K562 (cell line): ENCODE results near the gene CPSF7. TPM values are rescaled to one million over a fixed set of nuclear protein-coding genes. Genes with fewer than 3 reads are reported as not detected.
A peak's percentile ranks its signal among the peaks of the same experiment; 100 is the strongest.

Experiments used
- ATAC-seq: fragments of 200-7000 bp; cut with Tn5 transposase; 3 replicates; pipeline ENCODE4 v1.9.1; 2020; ENCODE audit warnings: moderate library complexity
- BruUV-seq: library from RNA; stranded (reverse); fragments of 400-500 nt; replicated peaks from 2 replicates; lab custom pipeline; 2021; lab: Mats Ljungman, UMichigan
- CTCF ChIA-PET: fragments of 300-600 bp; formaldehyde crosslinking; extraction: SDS; loops from one replicate; lab custom pipeline; 2021; ENCODE audit warnings: low intra/inter-chr PET ratio; lab: Yijun Ruan, JAX
- POLR2A ChIA-PET: fragments of 300-600, 350-650 bp; sonication (Branson Sonifier 250); formaldehyde crosslinking; extraction: SDS; loops from one replicate; lab custom pipeline; 2021; ENCODE audit warnings: antibody characterized with exemption, inconsistent platforms; lab: Yijun Ruan, JAX
- DNase-seq, 4 experiments: peaks; one replicate each; pipeline versions ENCODE4 v3.0.0 to v3.0.0-alpha.2; 2011 to 2018; ENCODE audit warnings: low spot score in 3 of 4, mixed read lengths in 3 of 4; ENCODE audit errors: extremely low read depth in 1 of 4
- FAIRE-seq: peaks from 2 replicates; lab custom pipeline; 2011; peaks lifted over from hg19 to GRCh38; lab: Jason Lieb, UNC
- H2AFZ ChIP-seq: 2 replicates; pipeline ENCODE4 v1.6.0; 2011; ENCODE audit warnings: low read depth, low read length, control low read depth, inconsistent platforms
- H3K27ac ChIP-seq: fragments of 200-600 bp; 3 replicates; pipeline ENCODE4 v1.8.0; 2011; ENCODE audit warnings: low read depth, mild to moderate bottlenecking, control low read depth, inconsistent platforms, low read length, moderate library complexity, mixed read lengths; ENCODE audit errors: extremely low read depth
- H3K27me3 ChIP-seq, 2 experiments: fragments of 300-600 bp in 1 of 2; 2 replicates in 1 of 2; 3 replicates in 1 of 2; pipeline versions ENCODE4 v1.6.0 to v1.8.0; 2011; ENCODE audit warnings: inconsistent platforms in 2 of 2, low read length in 2 of 2, mild to moderate bottlenecking in 1 of 2, mixed read lengths in 1 of 2, moderate library complexity in 1 of 2; ENCODE audit not compliant: control insufficient read depth in 2 of 2, insufficient read depth in 2 of 2
- H3K36me3 ChIP-seq: fragments of 300-600 bp; 3 replicates; pipeline ENCODE4 v1.8.0; 2011; ENCODE audit warnings: mild to moderate bottlenecking, low read length, inconsistent platforms; ENCODE audit not compliant: control insufficient read depth, insufficient read depth
- H3K4me1 ChIP-seq, 2 experiments: fragments of 200-600 bp in 1 of 2; replicated peaks in 1 of 2; 2 replicates in 1 of 2; 3 replicates in 1 of 2; pipeline versions ENCODE4 v1.5.1 to v1.8.0; 2011; ENCODE audit warnings: inconsistent platforms in 2 of 2, low read length in 2 of 2, mild to moderate bottlenecking in 1 of 2, mixed read lengths in 1 of 2, moderate library complexity in 1 of 2; ENCODE audit not compliant: control insufficient read depth in 2 of 2, insufficient read depth in 2 of 2
- H3K4me2 ChIP-seq: 2 replicates; pipeline ENCODE4 v1.6.1; 2011; ENCODE audit warnings: low read length, control low read depth, inconsistent platforms, mixed read lengths; ENCODE audit not compliant: insufficient read depth
- H3K4me3 ChIP-seq: fragments of 200-600 bp; sonication (generic), shearing (Covaris generic); 2 replicates; pipeline ENCODE4 v1.5.1; 2016; ENCODE audit warnings: control low read depth, inconsistent platforms
- H3K79me2 ChIP-seq: fragments of 200-600 bp; 3 replicates; pipeline ENCODE4 v1.8.0; 2011; ENCODE audit warnings: low read length, inconsistent platforms; ENCODE audit not compliant: control insufficient read depth, insufficient read depth
- H3K9ac ChIP-seq, 2 experiments: 2 replicates each; pipeline versions ENCODE4 v1.6.0 to v1.6.1; 2011; ENCODE audit warnings: low read depth in 2 of 2, low read length in 2 of 2, control low read depth in 1 of 2, inconsistent platforms in 1 of 2, mild to moderate bottlenecking in 1 of 2, mixed read lengths in 1 of 2; ENCODE audit not compliant: insufficient read depth in 1 of 2
- H3K9me1 ChIP-seq: one replicate; pipeline ENCODE4 v1.6.0; 2011; ENCODE audit warnings: inconsistent platforms, mild to moderate bottlenecking, low read length, moderate library complexity; ENCODE audit not compliant: control insufficient read depth, insufficient read depth
- H3K9me3 ChIP-seq: replicated peaks from 2 replicates; pipeline ENCODE4 v1.5.1; 2011; ENCODE audit warnings: low read depth, low read length, inconsistent platforms; ENCODE audit not compliant: control insufficient read depth, insufficient read depth
- H4K20me1 ChIP-seq: replicated peaks from 2 replicates; pipeline ENCODE4 v1.6.1; 2011; ENCODE audit warnings: low read length, inconsistent platforms, mixed read lengths; ENCODE audit not compliant: control insufficient read depth, insufficient read depth
- EGR1 ChIP-seq: fragments of 450-650 bp; conservative IDR thresholded peaks from 2 replicates; pipeline ENCODE4 v1.6.1; 2017; ENCODE audit warnings: mild to moderate bottlenecking
- HMG20B ChIP-seq: fragments of 250-450 bp; sonication (Bioruptor Pico); IDR thresholded peaks from 2 replicates; pipeline ENCODE4 v1.5.0; 2021; ENCODE audit warnings: mild to moderate bottlenecking
- RAD21 ChIP-seq, 2 experiments: fragments of 250-450 bp in 1 of 2; fragments of 450-650 bp in 1 of 2; sonication (Bioruptor Pico) in 1 of 2; formaldehyde crosslinking in 1 of 2; IDR thresholded peaks in 1 of 2; conservative IDR thresholded peaks in 1 of 2; 2 replicates each; pipeline versions ENCODE4 v1.4.0 to v1.8.0; 2020 to 2022; ENCODE audit warnings: mild to moderate bottlenecking in 2 of 2, moderate library complexity in 1 of 2
- RCOR1 ChIP-seq, 2 experiments: IDR thresholded peaks; 2 replicates each; pipeline ENCODE4 v1.6.1; 2012; ENCODE audit warnings: low read depth in 2 of 2, low read length in 2 of 2, borderline replicate concordance in 1 of 2, improper control_type of control experiment in 1 of 2
- WGBS: fragments of 100-300 bp; shearing (Covaris generic); methylation state at CpG from one replicate; pipeline ENCODE4 v1.1.6; 2016; ENCODE audit warnings: low coverage, mixed read lengths; ENCODE audit not compliant: insufficient coverage; ENCODE audit errors: missing lambda C conversion rate; 5-methylcytosine and 5-hydroxymethylcytosine counted together
- in situ Hi-C: fragments of 300-500 bp; cut with MboI; formaldehyde crosslinking; loops from 4 replicates; pipeline ENCODE4 v1.15.0; 2018; ENCODE audit warnings: inconsistent platforms, mixed read lengths
- intact Hi-C: fragments of 100-400 bp; cut with micrococcal nuclease; formaldehyde crosslinking; loops from 2 replicates; pipeline ENCODE4 v1.14.2; 2022
- polyA plus RNA-seq, 8 experiments: library from polyadenylated mRNA; depleted of rRNA in 4 of 8; stranded (reverse) in 5 of 8; unstranded in 3 of 8; fragments of >200 nt; fragmentation: Nextera tagmentation in 2 of 8; fragmentation: Illumina TruSeq in 1 of 8; extraction: Ambion mirVana in 2 of 8; extraction: Trizol in 1 of 8; gene quantifications; 2 replicates each; pipeline versions ENCODE4 v1.2.1 to v1.2.3, GENCODE V29; 2011 to 2014; ENCODE audit warnings: inconsistent platforms in 1 of 8, missing spikeins in 1 of 8
- total RNA-seq, 7 experiments: library from RNA; depleted of rRNA in 6 of 7; stranded (reverse); fragments of >200 nt in 6 of 7; fragmentation: Illumina TruSeq in 2 of 7; extraction: Trizol in 2 of 7; gene quantifications; 2 replicates each; pipeline versions ENCODE4 v1.2.1 to v1.2.3, GENCODE V29; 2011 to 2021; ENCODE audit warnings: low replicate concordance in 1 of 7
- TF ChIP-seq, protein P1 (sequence below), 3 experiments: IDR thresholded peaks in 2 of 3; conservative IDR thresholded peaks in 1 of 3; 2 replicates each; pipeline ENCODE4 v1.5.1; 2011 to 2012; ENCODE audit warnings: low read length in 3 of 3, mild to moderate bottlenecking in 3 of 3, control low read depth in 2 of 3, improper control_type of control experiment in 1 of 3, inconsistent platforms in 1 of 3, low read depth in 1 of 3, mixed read lengths in 1 of 3, moderate library complexity in 1 of 3; ENCODE audit not compliant: insufficient read depth in 2 of 3

CPSF7 gene
- total and polyA plus RNA-seq, 9 of the 15 experiments (the other 6 are each of a cell fraction or from before 2014, with no cell fraction given), result 14.8 to 104 (median 44.1) TPM

DNA sequence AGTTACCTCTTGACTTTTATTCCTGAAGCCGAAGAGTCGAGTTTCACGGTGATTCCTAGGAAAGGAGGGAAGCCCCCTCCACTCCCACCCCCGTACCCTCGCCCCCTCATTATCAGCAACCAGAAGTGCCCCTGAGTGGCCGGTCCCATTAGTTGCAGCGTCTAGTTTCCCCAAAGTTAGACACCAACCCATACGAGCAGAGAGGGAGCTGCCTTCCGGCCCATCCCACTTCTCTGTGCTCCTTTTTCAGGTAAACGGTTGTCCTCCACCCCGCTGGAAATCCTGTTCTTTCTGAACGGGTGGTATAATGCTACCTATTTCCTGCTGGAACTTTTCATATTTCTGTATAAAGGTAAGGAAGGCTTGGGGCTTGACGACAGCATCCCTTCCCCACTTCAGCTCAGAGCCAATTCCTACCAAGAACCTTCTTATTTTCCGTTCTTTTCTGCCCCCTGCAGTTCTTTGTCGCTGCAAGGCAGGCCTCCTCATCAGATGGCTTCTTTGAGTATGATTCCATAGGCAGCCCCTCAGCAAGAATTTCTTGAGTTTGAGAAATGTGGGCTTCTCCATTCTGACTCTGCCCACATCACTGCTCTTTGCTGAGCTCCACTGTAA, 36.7 kb downstream of the CPSF7 start:
- peak overlapping the region; percentile 64; the same call in 2 of the 3 replicates for H3K27ac ChIP-seq
- CTCF ChIA-PET, result interaction anchor here (0.5 kb wide), 1 partner anchor 238 kb away, joined by 7 read pairs; no protein-coding TSS in a partner anchor
- intact Hi-C loops, result no loop called here
- BruUV-seq, result no TSS peak
- in situ Hi-C loops, result no loop called here
- H3K4me1 ChIP-seq, result peaks cover 0 to 14% of the 10 kb centered on the region in 2 experiments; a peak in 2 of 5 replicates
- H3K9me1 ChIP-seq, result no peaks in the 10 kb centered on the region
- H3K79me2 ChIP-seq, result no peaks in the 10 kb centered on the region
- no peaks in the 10 kb centered on the region; the same call in 1 of the 3 replicates for H3K36me3 ChIP-seq
- TF ChIP-seq EGR1 (0 out of 2 replicates have a peak, but pooled peaks have one; percentile 8), HMG20B (CRISPR knock-in tag) (no peak), RAD21 (CRISPR knock-in tag; conservative IDR thresholded peaks at IDR 0.05 in 1 of 2, IDR thresholded peaks at IDR 0.05 in 1 of 2) (peak in 1 of 2 experiments; percentile 37; a peak in 2 of 4 replicates), RCOR1 (IDR thresholded peaks at IDR 0.05; ENCODE audit: borderline replicate concordance in 1 of 2, low read depth in 2 of 2, low read length in 2 of 2) (no peak)
- TF ChIP-seq, protein P1, sequence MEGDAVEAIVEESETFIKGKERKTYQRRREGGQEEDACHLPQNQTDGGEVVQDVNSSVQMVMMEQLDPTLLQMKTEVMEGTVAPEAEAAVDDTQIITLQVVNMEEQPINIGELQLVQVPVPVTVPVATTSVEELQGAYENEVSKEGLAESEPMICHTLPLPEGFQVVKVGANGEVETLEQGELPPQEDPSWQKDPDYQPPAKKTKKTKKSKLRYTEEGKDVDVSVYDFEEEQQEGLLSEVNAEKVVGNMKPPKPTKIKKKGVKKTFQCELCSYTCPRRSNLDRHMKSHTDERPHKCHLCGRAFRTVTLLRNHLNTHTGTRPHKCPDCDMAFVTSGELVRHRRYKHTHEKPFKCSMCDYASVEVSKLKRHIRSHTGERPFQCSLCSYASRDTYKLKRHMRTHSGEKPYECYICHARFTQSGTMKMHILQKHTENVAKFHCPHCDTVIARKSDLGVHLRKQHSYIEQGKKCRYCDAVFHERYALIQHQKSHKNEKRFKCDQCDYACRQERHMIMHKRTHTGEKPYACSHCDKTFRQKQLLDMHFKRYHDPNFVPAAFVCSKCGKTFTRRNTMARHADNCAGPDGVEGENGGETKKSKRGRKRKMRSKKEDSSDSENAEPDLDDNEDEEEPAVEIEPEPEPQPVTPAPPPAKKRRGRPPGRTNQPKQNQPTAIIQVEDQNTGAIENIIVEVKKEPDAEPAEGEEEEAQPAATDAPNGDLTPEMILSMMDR (IDR thresholded peaks at IDR 0.05 in 2 of 3, conservative IDR thresholded peaks at IDR 0.05 in 1 of 3; ENCODE audit: insufficient read depth in 2 of 3, low read depth in 1 of 3, low read length in 3 of 3), result peak; percentile 40 to 42 (median 42)
- peaks cover 9% of the 10 kb centered on the region; the same call in 1 of the 2 replicates for H3K9me3 ChIP-seq
- peak overlapping the region; percentile 38 for H3K4me3 ChIP-seq
- no peaks in the 10 kb centered on the region for H4K20me1 ChIP-seq
- ATAC-seq (peak; percentile 81), DNase-seq (peak in 2 of 4 experiments; percentile 39 to 45), FAIRE-seq (peak; percentile 79)
- 20% methylated on average over 15 of the region's 15 CpGs for WGBS
- peak overlapping the region; percentile 79 for H3K4me2 ChIP-seq
- H3K27me3 ChIP-seq, result no peaks in the 10 kb centered on the region; a peak in 1 of 5 replicates
- H2AFZ ChIP-seq, result peak overlapping the region; percentile 85
- peak overlapping the region; percentile 57 to 89; a peak in 3 of 4 replicates for H3K9ac ChIP-seq
- POLR2A ChIA-PET, result interaction anchor here (0.6 to 1.8 kb wide), 6 partner anchors 8 to 96 kb away, joined by 3 to 15 read pairs (median 3); partner anchors contain the start of genes CPSF7 and SDHAF2
